GM18508 (cell line): ENCODE measurements around the gene STEAP1B.
A peak's percentile ranks its signal among the peaks of the same experiment; 100 is the strongest.

ENCODE experiments used
- ATAC-seq: cut with Tn5 transposase; IDR thresholded peaks from one replicate; pipeline ENCODE4 v1.9.1; 2021; ENCODE audit warnings: moderate number of reproducible peaks; ENCODE audit not compliant: insufficient read depth, unreplicated experiment

Gene STEAP1B

GRCh38 chr7:22411977-22412693 lies 87.9 kb downstream of the STEAP1B start:
- ATAC-seq: no peak

- ATAC-seq: no peak
Observed at GRCh38 chr7:22406715-22407114, 93.3 kb downstream of the STEAP1B start.

DNA sequence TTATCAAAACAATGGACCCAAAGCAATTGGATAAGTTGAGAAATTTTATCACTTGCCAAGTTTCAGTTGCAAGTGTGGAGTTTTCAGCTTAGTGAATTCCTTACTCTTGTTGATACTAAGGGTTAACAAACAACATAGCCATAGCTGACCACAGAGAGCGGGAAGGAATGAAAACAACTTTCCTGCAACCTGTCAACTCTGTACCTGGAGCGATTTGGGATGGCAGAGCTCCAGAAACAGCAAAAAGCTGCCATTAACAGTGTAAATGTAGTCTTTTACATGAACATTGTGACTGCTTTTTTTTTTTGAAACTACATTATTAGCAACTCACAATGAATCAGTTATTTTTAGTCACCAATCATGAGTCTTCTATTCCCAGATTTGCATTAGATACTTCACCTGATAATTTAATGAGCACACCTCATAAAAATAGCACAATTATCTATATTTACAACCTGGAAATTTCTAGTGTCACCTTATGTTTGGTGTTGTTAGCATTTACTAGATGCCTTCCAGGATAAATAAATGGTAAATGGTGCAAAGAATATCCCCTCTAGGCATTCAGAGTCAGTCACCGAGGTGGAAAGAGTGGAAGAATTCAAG lies 95.5 kb downstream of the STEAP1B start:
- no peak for ATAC-seq

DNA sequence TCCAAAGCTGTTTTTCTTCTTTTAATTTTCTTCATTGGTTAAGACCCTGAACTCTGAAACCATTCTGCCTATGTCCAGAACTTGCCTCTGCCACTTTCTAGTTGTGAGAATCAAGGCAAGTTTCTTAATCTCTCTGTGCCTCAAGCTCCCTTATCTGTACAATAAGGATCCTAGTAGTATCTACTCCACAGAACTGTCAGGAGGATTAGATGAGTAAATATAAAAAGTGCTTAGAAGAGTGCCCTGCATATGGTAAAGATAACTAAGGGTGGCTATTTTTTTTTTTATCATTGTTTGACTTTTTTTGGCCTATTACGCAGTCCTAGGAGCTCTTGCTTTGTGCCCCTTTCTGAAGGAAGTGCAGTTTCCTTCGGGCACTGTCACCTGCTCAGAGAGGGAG lies 96.6 kb downstream of the STEAP1B start:
- ATAC-seq: no peak

GRCh38 chr7:22402250-22402649 lies 97.7 kb downstream of the STEAP1B start:
- ATAC-seq: no peak

DNA sequence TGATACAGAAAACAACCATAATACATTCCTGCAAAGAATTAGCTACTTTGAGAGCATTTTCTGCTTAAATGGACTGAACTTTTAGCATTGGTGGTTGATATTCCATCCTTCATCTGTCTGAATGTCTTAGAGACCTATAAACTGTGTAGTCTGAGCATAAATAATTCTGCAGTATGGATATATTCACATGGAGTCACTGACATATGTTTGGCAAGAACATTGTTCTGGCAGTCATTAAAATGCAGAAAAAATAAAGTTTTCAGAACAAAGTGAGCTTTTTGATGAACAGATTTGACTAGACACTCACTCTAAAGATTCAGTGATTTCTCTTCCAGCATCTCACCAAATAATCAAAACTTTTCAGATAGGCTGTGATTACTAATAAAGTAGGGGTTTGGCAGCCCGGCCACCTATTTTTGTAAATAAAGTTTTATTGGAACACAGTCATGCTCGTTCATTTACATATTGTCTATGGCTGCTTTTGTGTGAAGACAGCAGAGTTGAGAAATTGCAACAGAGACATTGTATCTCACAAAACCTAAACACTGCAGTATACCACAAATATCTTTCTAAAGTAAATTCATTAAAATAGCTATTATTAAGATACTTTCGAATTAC lies 98.9 kb downstream of the STEAP1B start:
- ATAC-seq: no peak

- ATAC-seq: no peak
Observed at GRCh38 chr7:22400150-22400814, 99.7 kb downstream of the STEAP1B start.

GRCh38 chr7:22399546-22399945 lies 100.4 kb downstream of the STEAP1B start:
- no peak for ATAC-seq

DNA sequence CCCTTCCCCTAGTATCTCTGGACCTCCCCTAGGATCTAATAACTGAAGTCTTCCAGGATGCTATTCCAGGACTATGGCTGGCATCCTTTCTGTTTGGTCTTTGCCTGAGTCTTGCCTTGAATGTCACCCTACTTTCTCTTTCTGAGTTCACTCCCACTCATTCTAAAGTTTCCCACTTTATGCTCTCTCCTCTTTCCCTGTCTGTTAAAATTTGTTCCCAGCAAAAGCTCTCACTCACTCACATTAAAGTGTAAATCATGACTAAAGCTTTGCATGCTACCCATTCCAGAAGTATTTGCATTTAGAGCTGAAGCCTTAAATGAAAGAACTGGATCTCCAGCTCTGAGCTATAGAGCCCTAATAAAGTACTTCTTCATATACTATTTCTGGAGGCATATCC lies 100.9 kb downstream of the STEAP1B start:
- no peak for ATAC-seq

- no peak for ATAC-seq
Observed at GRCh38 chr7:22397981-22398380, 102.0 kb downstream of the STEAP1B start.

DNA sequence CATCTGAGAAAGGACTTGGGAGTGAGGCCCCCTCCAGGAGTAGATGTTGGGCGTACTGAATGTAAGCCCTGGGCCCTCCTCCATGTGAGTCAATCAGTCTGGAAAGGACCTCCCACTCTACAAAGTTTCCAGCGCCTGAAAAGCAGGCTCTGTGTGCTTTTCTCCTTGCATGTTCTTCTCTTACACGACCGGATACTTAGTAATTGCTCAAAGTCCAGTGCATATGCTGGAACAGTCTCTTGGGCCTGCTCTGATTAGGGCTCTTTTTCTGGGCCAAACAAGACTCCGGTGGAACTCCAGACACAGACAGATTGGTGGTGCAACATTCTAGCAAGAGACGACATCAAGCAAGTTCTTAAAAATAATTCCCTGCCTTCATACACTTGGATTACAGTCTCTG lies 104.8 kb downstream of the STEAP1B start:
- ATAC-seq: no peak

GRCh38 chr7:22394739-22395138 lies 105.2 kb downstream of the STEAP1B start:
- no peak for ATAC-seq

GRCh38 chr7:22393913-22394729 lies 105.9 kb downstream of the STEAP1B start:
- ATAC-seq: no peak

GRCh38 chr7:22390516-22390915 lies 109.5 kb downstream of the STEAP1B start:
- ATAC-seq: no peak

DNA sequence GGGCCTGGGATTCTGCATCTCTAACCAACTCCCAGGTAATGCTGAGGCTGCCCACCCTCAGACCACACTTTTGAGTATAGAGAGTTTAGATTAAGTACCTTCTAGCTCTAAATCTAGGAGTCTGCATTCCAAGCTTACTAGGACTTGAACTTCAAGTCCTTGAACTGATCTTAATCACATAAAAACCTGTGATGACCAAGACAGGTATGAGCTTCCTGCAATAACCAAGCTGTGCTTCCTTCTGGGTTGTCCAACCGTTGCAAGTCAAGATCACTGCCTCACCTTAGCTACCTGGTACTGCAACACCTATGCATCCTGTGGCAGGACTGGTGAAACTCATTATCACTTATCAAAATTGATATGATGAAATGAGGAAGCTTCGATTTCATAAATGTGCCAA lies 110.1 kb downstream of the STEAP1B start:
- ATAC-seq: no peak

DNA sequence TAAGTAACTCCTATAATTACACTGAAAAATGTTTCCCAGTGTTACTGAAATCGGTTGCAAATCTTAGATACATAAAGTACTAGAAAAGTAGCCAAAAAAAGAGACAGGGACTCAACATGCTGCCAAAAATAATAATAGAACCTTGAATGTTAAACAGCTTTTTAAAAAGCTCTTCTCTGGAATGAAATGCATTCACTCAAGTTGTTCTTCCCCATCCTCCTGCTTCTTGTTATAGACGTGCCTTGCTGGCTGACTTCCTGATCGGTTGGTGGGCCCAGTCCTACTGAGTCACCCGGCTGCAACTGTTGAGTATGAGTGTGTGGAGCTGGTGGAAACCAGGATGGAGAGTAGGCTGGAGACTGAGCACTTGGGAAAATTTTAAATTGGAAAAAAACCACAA lies 112.4 kb downstream of the STEAP1B start:
- no peak for ATAC-seq

DNA sequence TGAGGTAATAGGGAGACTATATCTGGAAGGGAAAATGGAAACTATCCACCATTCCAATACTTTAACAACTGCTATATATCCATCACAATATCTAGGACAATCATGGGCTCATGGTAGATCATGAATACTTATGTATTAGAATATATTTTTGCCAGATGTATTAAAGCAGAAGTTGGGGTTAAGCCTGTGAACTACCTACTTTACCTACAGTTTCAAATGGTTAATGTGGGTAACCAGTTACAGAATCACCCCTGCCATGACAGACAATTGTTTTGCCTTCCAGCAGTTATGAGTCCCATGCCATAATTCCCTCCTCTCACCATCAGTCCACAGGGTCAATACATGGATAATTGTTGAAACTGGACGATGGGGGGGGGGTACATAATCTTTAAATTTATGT lies 113.1 kb downstream of the STEAP1B start:
- ATAC-seq: peak; percentile 59

DNA sequence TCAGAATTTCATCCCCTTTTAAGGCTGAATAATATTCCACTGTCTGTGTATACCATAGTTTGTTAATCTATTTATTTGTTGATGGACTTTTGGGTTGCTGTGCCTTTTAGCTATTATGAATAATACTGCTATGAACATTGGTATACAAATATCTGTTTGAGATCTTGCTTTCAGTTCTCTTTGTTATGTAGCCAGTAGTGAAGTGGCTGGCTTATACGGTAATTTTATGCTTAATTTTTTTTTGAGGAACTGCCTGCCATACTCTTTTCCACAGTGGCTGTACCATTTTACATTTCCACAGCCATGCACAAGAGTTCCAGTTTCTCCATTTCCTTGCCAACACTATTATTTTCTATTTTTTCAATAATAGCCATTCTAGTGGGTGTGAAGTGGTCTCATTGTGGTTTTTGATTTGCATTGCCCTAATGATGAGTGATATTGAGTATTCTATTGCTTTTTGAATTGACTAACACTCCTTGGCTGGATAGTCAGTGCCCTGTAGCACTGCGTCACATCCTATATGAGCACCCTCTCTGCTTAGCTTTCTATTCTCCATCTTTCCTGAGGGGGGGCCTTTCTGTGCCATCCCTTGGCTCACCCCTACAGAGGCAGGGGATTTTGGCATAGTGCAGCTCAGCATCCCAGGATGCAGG lies 113.7 kb downstream of the STEAP1B start:
- ATAC-seq: peak; percentile 53

GRCh38 chr7:22385326-22385725 lies 114.7 kb downstream of the STEAP1B start:
- no peak for ATAC-seq

- ATAC-seq: no peak
Observed at GRCh38 chr7:22380333-22380732, 119.7 kb downstream of the STEAP1B start.
